ENCODE results near the gene COL4A2. TPM values are rescaled to one million over a fixed set of nuclear protein-coding genes. Genes with fewer than 3 reads are reported as not detected.

Gene COL4A2
- total RNA-seq, 2 experiments from 2014 or later: not detected

DNA sequence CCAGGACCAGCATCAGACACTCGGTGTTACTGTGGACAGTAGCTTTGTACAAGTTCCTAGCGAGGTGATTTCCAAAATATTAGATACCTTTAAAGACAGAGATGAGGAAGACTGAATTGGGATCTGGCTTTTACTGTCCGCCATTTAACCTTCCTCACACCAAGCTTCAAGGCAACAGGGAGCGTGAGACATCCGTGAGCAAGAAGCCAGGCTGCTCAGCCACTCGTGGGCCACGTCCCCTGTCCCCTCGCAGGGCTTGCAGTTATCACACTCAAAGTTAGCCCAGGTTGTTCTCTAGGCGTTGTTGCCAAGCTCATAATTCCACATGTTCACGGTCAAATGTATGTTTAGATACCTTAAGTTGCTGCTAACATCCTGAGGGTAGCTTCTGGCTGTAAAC, 102.9 kb downstream of the COL4A2 start:
- ChIA-PET POLR2A (no interaction called here), CTCF (interaction anchor here (0.7 to 3.9 kb wide), 3 partner anchors 8 to 193 kb away, joined by 3 to 41 read pairs (median 3); no protein-coding TSS in a partner anchor)
- Mint-ChIP-seq H3K36me3 (ENCODE audit: low read depth) (no peaks in the 10 kb centered on the region), H3K4me1 (peaks cover 5% of the 10 kb centered on the region), H3K27ac (no peak overlapping the region), H3K4me3 (no peak overlapping the region), H3K27me3 (peaks cover 39% of the 10 kb centered on the region), H3K9me3 (peaks cover 5% of the 10 kb centered on the region)
- no peak for DNase-seq

DNA sequence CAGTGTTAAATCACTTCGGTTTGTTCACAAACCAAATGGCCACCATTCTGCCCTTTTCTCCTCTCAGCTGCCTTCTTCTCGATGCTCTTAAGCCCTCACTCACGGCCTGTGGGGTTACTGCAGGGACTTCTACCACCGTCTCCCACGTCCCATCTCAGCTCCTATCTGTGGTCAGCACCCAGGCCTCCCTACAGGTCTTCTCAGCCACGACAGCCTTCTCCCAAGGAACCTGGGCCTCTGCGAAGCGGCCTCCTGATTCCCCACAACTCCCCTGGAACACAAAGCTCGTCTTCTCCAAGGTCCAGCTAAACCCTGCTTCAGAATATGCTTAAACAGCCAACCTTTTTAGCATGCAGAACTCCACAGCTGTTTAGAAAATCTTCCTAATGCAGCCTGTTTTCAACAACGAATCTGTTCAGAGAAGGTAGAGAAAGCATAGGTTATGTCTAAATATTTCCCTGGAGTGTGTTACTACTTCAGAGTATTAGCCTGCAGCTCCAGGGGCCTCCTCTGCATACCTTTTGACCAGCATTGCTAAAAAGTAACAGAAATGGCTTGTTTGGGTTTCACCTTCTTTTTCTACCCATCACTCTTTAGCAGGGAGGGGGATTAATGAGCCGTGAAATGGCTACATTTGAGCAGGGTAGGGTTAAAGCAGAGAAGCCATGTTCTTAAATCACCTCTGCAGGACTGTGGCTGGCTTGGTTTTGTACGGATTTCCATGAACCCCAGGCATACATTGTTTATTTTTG, 104.0 kb downstream of the COL4A2 start:
- Mint-ChIP-seq H3K27ac (no peak overlapping the region), H3K4me1 (peaks cover 5% of the 10 kb centered on the region), H3K36me3 (ENCODE audit: low read depth) (no peaks in the 10 kb centered on the region), H3K9me3 (peaks cover 5% of the 10 kb centered on the region), H3K4me3 (no peak overlapping the region), H3K27me3 (peaks cover 45% of the 10 kb centered on the region)
- ChIA-PET CTCF (interaction anchor here (0.9 to 3.9 kb wide), 8 partner anchors 9 to 194 kb away, joined by 3 to 41 read pairs (median 4); no protein-coding TSS in a partner anchor), POLR2A (no interaction called here)
- DNase-seq: no peak

DNA sequence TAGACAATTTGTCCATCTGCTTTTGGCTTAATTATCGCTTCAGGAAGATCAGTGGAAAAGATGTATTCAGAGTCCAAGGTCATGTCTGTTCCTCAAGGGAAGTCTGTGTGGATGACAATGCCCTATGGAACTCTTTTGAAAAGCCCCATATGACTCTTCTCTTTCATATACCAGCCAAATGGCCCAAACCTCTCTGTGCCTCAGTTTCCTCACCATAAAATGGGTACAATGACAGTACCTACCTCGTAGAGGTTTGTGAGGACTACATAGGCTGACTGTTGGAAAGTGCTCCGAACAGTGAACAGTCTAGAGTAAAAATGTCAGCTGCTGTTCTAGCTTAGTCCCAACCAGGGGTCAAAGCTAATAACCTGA, 104.6 kb downstream of the COL4A2 start:
- ChIA-PET POLR2A (no interaction called here), CTCF (interaction anchor here (0.9 to 3.9 kb wide), 10 partner anchors 9 to 195 kb away, joined by 3 to 41 read pairs (median 3); no protein-coding TSS in a partner anchor)
- peaks cover 5% of the 10 kb centered on the region for H3K9me3 Mint-ChIP-seq
- peaks cover 48% of the 10 kb centered on the region for H3K27me3 Mint-ChIP-seq
- H3K27ac Mint-ChIP-seq: no peak overlapping the region
- peaks cover 5% of the 10 kb centered on the region for H3K4me1 Mint-ChIP-seq
- no peak for DNase-seq
- no peaks in the 10 kb centered on the region for H3K36me3 Mint-ChIP-seq (ENCODE audit: low read depth)
- no peak overlapping the region for H3K4me3 Mint-ChIP-seq

DNA sequence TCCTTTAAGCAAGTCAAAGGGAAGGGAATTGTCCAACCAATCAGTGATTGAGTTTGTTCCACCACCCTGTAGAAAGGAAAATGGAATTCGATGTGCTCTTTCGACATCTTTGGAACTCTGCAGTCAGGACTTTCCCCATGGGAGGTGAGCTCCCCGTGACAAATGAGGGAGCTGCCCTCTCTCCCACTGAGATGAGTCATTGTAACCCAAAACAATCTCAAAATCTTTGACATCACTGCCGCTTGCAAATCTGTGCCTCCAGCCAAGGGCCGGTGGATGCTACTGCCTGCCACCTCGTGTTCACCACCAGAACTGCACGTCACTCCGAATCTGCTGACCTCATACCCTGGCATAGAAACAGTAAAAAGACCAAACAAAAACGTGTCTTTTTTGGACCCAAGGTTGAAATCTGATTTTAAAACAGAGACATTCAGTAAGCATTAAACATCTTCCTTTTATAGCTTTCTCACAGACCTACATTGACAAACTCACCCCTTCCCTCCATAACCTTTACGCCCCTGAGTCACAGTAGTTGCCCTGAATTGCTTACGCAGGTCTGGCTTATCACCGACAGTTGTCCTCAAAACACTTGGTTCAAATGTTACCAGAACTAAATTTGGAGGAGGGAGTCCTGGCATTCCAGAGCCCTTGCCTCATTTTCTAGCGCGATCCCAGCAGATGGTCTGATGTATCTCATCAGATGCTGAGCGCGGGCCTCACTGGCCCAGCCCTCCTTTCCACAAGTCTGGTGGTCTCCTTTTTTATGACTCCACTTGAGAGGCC, 105.2 kb downstream of the COL4A2 start:
- peak; percentile 67 for DNase-seq

DNA sequence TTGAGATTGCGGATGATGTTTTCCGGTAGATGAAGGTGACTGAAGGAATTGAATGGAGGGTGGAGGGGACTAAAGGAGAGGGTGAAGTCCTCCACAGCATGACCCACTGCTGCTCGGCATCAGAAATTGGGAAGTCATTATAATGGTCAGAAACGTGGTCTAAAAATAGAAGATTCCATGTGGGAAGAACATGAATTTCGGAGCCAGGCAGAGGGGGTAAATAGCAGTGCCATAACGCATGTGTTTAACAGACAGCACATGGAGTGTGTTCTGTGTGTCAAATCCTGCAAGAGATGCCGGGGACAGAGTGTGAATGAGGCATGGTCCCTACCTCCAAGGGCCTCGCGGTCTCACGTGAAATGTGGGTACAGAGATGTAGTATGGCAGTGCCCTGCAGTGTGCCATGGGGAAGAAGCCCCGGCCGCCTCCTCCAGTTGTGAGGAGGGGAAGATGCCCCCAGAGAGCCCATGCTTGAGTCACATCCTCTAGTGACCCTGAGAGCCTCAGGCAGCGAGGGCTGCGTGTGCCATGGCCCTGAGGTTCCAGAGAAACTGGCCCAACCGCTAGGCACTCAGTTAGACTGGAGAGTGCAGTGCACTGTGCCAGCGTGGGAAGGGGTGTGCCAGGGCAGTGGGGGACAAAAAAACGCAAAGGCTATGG, 106.1 kb downstream of the COL4A2 start:
- Mint-ChIP-seq H3K9me3 (peaks cover 5% of the 10 kb centered on the region), H3K4me1 (peaks cover 5% of the 10 kb centered on the region), H3K36me3 (ENCODE audit: low read depth) (no peaks in the 10 kb centered on the region), H3K27ac (no peak overlapping the region), H3K4me3 (no peak overlapping the region), H3K27me3 (peaks cover 50% of the 10 kb centered on the region)
- POLR2A ChIA-PET: no interaction called here
- CTCF ChIA-PET: interaction anchor here (1.6 to 3.9 kb wide), 2 partner anchors 191 to 196 kb away, joined by 5 to 41 read pairs; no protein-coding TSS in a partner anchor
- DNase-seq: no peak

More for the DNA sequence above, 105.2 kb downstream of the COL4A2 start:
- H3K4me3 Mint-ChIP-seq: no peak overlapping the region
- ChIA-PET CTCF (interaction anchor here (0.9 to 3.9 kb wide), 9 partner anchors 8 to 195 kb away, joined by 3 to 41 read pairs (median 3); no protein-coding TSS in a partner anchor), POLR2A (no interaction called here)
- H3K27ac Mint-ChIP-seq: no peak overlapping the region
- H3K4me1 Mint-ChIP-seq: peaks cover 5% of the 10 kb centered on the region
- peaks cover 48% of the 10 kb centered on the region for H3K27me3 Mint-ChIP-seq
- H3K36me3 Mint-ChIP-seq (ENCODE audit: low read depth): no peaks in the 10 kb centered on the region
- H3K9me3 Mint-ChIP-seq: peaks cover 5% of the 10 kb centered on the region

DNA sequence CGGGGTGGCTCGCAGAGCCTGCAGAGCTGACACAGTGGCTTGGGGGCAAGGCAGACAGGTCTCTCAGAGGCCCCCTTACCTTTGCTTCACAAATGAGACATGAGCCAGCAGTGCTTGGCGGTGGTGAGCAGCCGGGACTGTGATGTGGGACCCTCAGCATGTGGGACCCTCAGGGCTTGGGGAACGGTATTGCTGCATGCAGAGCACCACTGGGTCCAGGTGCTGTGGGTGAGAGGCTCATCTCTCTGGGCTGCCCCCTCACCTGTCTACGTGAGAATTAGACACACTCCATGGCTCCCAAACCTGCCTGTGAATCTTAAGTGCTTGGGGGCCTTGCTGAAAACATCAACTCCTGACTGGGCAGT, 106.6 kb downstream of the COL4A2 start:
- H3K27ac Mint-ChIP-seq: no peak overlapping the region
- DNase-seq: no peak
- POLR2A ChIA-PET: no interaction called here
- no peaks in the 10 kb centered on the region for H3K36me3 Mint-ChIP-seq (ENCODE audit: low read depth)
- H3K27me3 Mint-ChIP-seq: peaks cover 54% of the 10 kb centered on the region
- peaks cover 5% of the 10 kb centered on the region for H3K4me1 Mint-ChIP-seq
- peaks cover 3% of the 10 kb centered on the region for H3K9me3 Mint-ChIP-seq
- CTCF ChIA-PET: no interaction called here
- H3K4me3 Mint-ChIP-seq: no peak overlapping the region

DNA sequence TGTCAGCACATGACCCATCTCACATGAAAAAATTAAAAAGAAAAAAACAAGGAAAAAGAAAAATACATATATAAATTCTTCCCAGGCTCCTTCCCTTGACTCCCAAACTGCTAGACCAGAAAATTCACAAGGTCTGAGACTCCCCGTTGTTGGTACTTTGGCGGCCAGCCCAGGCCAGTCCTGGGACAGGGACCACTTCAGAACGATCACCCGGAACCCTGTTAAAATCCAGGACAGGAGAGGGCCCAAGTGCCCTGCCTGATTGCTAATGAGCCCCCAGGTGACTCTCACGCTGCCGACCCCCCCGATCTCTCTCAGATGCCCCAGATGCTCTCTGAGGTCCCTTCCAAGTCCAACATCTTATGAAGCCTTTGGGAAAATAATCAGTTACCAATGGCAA, 107.2 kb downstream of the COL4A2 start:
- DNase-seq: no peak
- no peak overlapping the region for H3K4me3 Mint-ChIP-seq
- ChIA-PET POLR2A (no interaction called here), CTCF (no interaction called here)
- H3K27ac Mint-ChIP-seq: no peak overlapping the region
- H3K4me1 Mint-ChIP-seq: peaks cover 5% of the 10 kb centered on the region
- H3K36me3 Mint-ChIP-seq (ENCODE audit: low read depth): no peaks in the 10 kb centered on the region
- H3K27me3 Mint-ChIP-seq: peaks cover 56% of the 10 kb centered on the region
- H3K9me3 Mint-ChIP-seq: no peaks in the 10 kb centered on the region

DNA sequence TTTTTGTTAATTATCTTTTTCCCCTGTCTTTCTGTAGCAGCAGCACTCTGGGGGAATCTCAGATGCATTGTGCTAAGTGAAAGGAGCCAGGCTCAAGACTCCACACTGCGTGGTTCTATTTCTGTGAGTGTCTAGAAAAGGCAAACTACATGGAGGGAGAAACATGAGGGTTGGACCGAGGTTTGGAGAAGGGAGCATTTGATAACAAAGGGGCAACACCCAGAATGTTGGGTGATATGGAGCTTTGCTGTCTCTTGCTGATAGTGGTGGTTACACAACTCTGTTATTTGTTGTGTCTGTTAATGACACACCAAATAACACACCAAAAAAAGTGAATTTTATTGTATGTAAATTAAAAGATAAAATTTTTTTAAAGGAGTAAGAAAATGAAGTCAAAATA, 107.8 kb downstream of the COL4A2 start:
- no peak for DNase-seq
- ChIA-PET POLR2A (no interaction called here), CTCF (no interaction called here)
- H3K4me3 Mint-ChIP-seq: no peak overlapping the region
- no peak overlapping the region for H3K27ac Mint-ChIP-seq
- no peaks in the 10 kb centered on the region for H3K36me3 Mint-ChIP-seq (ENCODE audit: low read depth)
- no peaks in the 10 kb centered on the region for H3K9me3 Mint-ChIP-seq
- peaks cover 5% of the 10 kb centered on the region for H3K4me1 Mint-ChIP-seq
- peaks cover 58% of the 10 kb centered on the region for H3K27me3 Mint-ChIP-seq

DNA sequence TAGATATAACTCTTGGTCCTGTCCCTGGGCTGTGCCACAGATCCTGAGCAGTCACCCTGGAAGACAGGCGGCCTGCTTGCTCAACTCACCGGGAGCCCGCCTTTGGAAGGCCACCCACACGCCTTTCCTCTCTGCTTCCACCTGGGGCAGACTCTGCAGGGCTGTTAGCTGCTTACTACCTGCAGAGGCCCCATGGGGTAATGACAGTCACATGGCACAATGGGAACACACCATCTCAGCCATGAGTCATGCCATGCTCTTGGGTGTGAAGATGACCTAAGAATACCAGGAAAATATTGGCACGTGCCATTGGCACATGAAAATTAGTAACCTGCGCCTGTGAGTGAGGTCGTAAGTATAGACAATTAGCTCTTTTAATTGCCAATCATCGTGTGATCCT, 108.6 kb downstream of the COL4A2 start:
- Mint-ChIP-seq H3K27ac (no peak overlapping the region), H3K27me3 (peaks cover 57% of the 10 kb centered on the region), H3K4me3 (no peak overlapping the region), H3K9me3 (no peaks in the 10 kb centered on the region), H3K4me1 (peaks cover 5% of the 10 kb centered on the region), H3K36me3 (ENCODE audit: low read depth) (no peaks in the 10 kb centered on the region)
- DNase-seq: no peak
- POLR2A ChIA-PET: no interaction called here
- CTCF ChIA-PET: interaction anchor here (1.4 kb wide), 1 partner anchor 193 kb away, joined by 3 read pairs; no protein-coding TSS in a partner anchor

DNA sequence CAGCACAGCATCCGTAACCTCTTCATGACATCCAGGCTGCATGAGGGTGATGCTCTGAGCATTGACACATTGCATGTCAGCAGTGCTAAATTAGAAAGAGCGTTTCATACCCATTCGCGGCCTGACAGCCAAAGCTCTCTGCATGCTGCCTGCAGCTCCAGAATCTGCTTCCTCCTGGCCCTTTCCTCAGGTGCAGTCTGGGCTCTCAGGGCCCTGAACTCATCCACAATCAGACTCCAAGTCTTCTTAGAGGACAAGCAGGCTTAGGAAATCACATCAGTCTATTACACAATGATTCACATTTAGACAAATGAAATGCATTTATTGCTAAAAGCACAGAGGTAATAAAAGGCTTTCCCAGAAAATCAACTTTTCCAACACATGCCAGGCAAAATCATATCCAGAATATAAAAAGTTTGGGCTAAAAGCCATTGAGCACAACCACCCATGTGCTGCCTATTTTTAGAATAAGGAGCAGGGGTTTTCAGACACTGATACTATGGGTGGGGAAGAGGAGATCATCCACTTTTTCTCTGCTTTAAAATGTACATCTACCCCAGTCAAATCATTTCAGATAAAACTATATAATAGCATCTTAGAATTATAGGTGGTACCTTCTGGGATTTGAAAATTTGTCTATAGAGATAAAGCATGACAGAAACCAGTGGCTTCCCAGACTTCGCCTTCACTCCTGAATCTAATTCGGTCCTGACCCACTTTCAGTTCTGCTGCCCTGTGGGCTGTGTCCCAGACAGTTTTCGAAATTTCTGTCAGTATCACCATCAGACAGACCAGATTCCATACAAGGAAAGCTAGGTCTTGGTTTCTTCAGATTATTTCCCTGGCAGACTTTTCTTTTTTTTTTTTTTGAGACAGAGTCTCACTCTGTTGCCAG, 109.3 kb downstream of the COL4A2 start:
- no peak for DNase-seq
- H3K4me3 Mint-ChIP-seq: no peak overlapping the region
- POLR2A ChIA-PET: no interaction called here
- H3K36me3 Mint-ChIP-seq (ENCODE audit: low read depth): no peaks in the 10 kb centered on the region
- CTCF ChIA-PET: interaction anchor here (1.4 kb wide), 1 partner anchor 194 kb away, joined by 3 read pairs; no protein-coding TSS in a partner anchor
- H3K4me1 Mint-ChIP-seq: peaks cover 9% of the 10 kb centered on the region
- no peak overlapping the region for H3K27ac Mint-ChIP-seq
- no peaks in the 10 kb centered on the region for H3K9me3 Mint-ChIP-seq
- H3K27me3 Mint-ChIP-seq: peaks cover 57% of the 10 kb centered on the region

DNA sequence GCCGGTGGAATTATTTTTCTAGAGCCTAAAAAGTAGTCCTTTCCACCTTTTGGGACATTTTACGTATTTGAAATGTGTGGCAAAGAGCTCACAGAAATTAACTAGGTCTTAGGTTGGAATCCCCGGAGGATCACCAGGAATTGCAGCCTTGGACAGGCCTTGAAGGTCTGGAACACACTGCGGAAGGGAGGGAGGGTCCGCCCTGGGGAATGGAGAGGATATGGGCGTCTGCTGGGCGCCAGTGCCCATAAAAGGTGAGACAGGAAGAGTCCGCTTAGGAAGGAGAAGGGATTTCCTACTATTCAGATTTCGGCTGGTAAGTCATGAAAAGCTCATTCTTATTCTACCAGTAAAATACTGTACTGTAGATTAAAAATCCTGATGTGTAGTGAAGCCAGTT, 111.9 kb downstream of the COL4A2 start:
- Mint-ChIP-seq H3K36me3 (ENCODE audit: low read depth) (no peaks in the 10 kb centered on the region), H3K27ac (no peak overlapping the region), H3K4me1 (peaks cover 5% of the 10 kb centered on the region), H3K4me3 (no peak overlapping the region), H3K9me3 (no peaks in the 10 kb centered on the region), H3K27me3 (peaks cover 71% of the 10 kb centered on the region)
- ChIA-PET POLR2A (no interaction called here), CTCF (interaction anchor here (1.1 kb wide), 1 partner anchor 9 kb away, joined by 3 read pairs; no protein-coding TSS in a partner anchor)
- DNase-seq: no peak

DNA sequence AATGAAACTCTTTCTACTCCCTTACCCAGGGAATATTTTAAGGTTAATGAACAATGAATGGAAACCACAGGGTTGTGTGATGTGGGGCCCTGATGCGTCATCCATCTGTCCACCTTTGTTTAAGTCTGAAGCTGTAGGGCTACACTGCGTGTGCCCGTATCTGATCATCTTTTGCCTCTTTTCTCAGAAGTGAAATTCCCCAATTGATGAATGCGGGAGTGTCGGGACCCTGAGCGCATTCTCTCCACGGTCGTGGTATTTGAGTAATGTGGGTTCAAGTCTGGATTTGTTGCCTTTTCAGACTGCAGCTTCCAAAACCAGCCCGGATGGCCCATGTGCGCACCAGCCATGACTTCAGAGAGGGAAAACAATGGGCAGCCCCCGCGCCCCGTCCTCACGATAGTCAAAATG, 112.3 kb downstream of the COL4A2 start:
- POLR2A ChIA-PET: no interaction called here
- no peaks in the 10 kb centered on the region for H3K36me3 Mint-ChIP-seq (ENCODE audit: low read depth)
- DNase-seq: no peak
- no peak overlapping the region for H3K27ac Mint-ChIP-seq
- H3K27me3 Mint-ChIP-seq: peaks cover 71% of the 10 kb centered on the region
- no peak overlapping the region for H3K4me3 Mint-ChIP-seq
- CTCF ChIA-PET: no interaction called here
- H3K4me1 Mint-ChIP-seq: peaks cover 5% of the 10 kb centered on the region
- no peaks in the 10 kb centered on the region for H3K9me3 Mint-ChIP-seq
